Measurements from ENCODE around the gene ENDOD1.

DNA sequence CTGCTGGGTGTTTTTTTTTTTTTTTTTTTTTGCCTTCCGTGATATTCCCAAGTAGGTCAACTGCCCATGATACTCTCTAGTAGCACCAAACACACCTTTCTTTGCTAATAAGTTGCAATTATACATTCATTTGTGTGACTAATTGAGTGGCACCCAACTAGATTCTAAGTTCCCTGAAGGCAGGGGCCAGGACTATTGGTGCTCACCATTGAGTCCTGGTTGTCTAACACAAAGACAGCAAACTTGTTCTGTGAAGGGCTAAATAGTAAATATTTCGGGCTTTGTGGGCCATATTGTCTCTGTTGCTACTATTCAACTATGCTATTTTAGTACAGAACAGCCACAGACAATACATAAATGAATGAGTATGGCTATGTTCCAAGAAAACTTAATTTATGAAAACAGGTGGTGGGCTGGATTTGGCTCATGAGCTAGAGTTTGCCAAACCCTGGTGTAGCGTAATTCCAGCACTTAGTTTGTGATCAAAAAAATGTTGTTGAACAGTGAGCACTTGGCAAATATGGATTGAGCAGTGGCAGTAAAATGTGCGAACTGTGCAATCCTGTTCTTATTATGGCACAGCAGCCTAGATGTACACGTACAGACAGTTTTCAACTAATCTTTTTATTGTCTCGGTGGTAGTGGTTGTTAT, 11.3 kb downstream of the ENDOD1 start:
- TF ChIP-seq, protein P1, sequence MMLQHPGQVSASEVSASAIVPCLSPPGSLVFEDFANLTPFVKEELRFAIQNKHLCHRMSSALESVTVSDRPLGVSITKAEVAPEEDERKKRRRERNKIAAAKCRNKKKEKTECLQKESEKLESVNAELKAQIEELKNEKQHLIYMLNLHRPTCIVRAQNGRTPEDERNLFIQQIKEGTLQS (IDR thresholded peaks at IDR 0.05), result no peak
- TF ChIP-seq, protein P2, sequence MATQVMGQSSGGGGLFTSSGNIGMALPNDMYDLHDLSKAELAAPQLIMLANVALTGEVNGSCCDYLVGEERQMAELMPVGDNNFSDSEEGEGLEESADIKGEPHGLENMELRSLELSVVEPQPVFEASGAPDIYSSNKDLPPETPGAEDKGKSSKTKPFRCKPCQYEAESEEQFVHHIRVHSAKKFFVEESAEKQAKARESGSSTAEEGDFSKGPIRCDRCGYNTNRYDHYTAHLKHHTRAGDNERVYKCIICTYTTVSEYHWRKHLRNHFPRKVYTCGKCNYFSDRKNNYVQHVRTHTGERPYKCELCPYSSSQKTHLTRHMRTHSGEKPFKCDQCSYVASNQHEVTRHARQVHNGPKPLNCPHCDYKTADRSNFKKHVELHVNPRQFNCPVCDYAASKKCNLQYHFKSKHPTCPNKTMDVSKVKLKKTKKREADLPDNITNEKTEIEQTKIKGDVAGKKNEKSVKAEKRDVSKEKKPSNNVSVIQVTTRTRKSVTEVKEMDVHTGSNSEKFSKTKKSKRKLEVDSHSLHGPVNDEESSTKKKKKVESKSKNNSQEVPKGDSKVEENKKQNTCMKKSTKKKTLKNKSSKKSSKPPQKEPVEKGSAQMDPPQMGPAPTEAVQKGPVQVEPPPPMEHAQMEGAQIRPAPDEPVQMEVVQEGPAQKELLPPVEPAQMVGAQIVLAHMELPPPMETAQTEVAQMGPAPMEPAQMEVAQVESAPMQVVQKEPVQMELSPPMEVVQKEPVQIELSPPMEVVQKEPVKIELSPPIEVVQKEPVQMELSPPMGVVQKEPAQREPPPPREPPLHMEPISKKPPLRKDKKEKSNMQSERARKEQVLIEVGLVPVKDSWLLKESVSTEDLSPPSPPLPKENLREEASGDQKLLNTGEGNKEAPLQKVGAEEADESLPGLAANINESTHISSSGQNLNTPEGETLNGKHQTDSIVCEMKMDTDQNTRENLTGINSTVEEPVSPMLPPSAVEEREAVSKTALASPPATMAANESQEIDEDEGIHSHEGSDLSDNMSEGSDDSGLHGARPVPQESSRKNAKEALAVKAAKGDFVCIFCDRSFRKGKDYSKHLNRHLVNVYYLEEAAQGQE (IDR thresholded peaks at IDR 0.05), result no peak
- TF ChIP-seq, protein P3, sequence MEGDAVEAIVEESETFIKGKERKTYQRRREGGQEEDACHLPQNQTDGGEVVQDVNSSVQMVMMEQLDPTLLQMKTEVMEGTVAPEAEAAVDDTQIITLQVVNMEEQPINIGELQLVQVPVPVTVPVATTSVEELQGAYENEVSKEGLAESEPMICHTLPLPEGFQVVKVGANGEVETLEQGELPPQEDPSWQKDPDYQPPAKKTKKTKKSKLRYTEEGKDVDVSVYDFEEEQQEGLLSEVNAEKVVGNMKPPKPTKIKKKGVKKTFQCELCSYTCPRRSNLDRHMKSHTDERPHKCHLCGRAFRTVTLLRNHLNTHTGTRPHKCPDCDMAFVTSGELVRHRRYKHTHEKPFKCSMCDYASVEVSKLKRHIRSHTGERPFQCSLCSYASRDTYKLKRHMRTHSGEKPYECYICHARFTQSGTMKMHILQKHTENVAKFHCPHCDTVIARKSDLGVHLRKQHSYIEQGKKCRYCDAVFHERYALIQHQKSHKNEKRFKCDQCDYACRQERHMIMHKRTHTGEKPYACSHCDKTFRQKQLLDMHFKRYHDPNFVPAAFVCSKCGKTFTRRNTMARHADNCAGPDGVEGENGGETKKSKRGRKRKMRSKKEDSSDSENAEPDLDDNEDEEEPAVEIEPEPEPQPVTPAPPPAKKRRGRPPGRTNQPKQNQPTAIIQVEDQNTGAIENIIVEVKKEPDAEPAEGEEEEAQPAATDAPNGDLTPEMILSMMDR (IDR thresholded peaks at IDR 0.05; ENCODE audit: low read depth, low read length, missing input control), result no peak
- TF ChIP-seq YY1 (IDR thresholded peaks at IDR 0.05), result no peak
- TF ChIP-seq JUND (IDR thresholded peaks at IDR 0.05), result no peak
- TF ChIP-seq HNF4A (conservative IDR thresholded peaks at IDR 0.05), result no peak
- no peak for TF ChIP-seq FOXA2 (IDR thresholded peaks at IDR 0.05)
- TF ChIP-seq RXRA (IDR thresholded peaks at IDR 0.05), result no peak
- TF ChIP-seq EGR1 (IDR thresholded peaks at IDR 0.05; ENCODE audit: low read depth in 2 of 2), result no peak
- TF ChIP-seq TAF1 (conservative IDR thresholded peaks at IDR 0.05), result no peak
- TF ChIP-seq, protein P4, sequence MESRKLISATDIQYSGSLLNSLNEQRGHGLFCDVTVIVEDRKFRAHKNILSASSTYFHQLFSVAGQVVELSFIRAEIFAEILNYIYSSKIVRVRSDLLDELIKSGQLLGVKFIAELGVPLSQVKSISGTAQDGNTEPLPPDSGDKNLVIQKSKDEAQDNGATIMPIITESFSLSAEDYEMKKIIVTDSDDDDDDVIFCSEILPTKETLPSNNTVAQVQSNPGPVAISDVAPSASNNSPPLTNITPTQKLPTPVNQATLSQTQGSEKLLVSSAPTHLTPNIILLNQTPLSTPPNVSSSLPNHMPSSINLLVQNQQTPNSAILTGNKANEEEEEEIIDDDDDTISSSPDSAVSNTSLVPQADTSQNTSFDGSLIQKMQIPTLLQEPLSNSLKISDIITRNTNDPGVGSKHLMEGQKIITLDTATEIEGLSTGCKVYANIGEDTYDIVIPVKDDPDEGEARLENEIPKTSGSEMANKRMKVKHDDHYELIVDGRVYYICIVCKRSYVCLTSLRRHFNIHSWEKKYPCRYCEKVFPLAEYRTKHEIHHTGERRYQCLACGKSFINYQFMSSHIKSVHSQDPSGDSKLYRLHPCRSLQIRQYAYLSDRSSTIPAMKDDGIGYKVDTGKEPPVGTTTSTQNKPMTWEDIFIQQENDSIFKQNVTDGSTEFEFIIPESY (IDR thresholded peaks at IDR 0.05), result no peak
- no peak for TF ChIP-seq FOXA1 (IDR thresholded peaks at IDR 0.05)
- no peak for TF ChIP-seq RAD21 (IDR thresholded peaks at IDR 0.05)

Data from liver (tissue), 3 donors.